Ishikawa (cell line): ENCODE data around the gene TSPAN18.

Source experiments
- EGR1 ChIP-seq: IDR thresholded peaks from 2 replicates; pipeline ENCODE4 v1.6.1; 2012
- RAD21 ChIP-seq: IDR thresholded peaks from 2 replicates; pipeline ENCODE4 v1.6.1; 2012; ENCODE audit warnings: low read depth
- REST ChIP-seq: IDR thresholded peaks from 2 replicates; pipeline ENCODE4 v1.6.1; 2012; ENCODE audit warnings: low read depth, mild to moderate bottlenecking
- TEAD4 ChIP-seq: IDR thresholded peaks from 2 replicates; pipeline ENCODE4 v1.6.1; 2012
- ZBTB7A ChIP-seq: IDR thresholded peaks from 2 replicates; pipeline ENCODE4 v1.6.1; 2012; ENCODE audit warnings: low read depth

- no peak for TF ChIP-seq RAD21
- no peak for TF ChIP-seq TEAD4
- TF ChIP-seq EGR1, result no peak
- TF ChIP-seq ZBTB7A, result no peak
- no peak for TF ChIP-seq REST
Measured at GRCh38 chr11:44831605-44832394, 105.0 kb downstream of the TSPAN18 start.
